HTR-8/SVneo (cell line): ENCODE measurements around the gene ANXA10.
"Not testable (repeated sequence)": the region's sequence is repeated elsewhere in the genome, so short reads cannot be mapped to it uniquely, and the experiment has no call there.

Experiments
- DNase-seq: peaks from one replicate; pipeline ENCODE4 v3.0.0; 2011; ENCODE audit warnings: low spot score, mixed read lengths; ENCODE audit not compliant: insufficient read length
- FAIRE-seq: peaks from 2 replicates; lab custom pipeline; 2011; peaks lifted over from hg19 to GRCh38; lab: Jason Lieb, UNC

Gene ANXA10

GRCh38 chr4:168212656-168213055 is 120.3 kb downstream of the ANXA10 start:
- FAIRE-seq: no peak

GRCh38 chr4:168213511-168213910 is 121.2 kb downstream of the ANXA10 start:
- DNase-seq, FAIRE-seq: not testable (repeated sequence)

More at GRCh38 chr4:168212656-168213055, 120.3 kb downstream of the ANXA10 start:
- DNase-seq: no peak

GRCh38 chr4:168218645-168219044 is 126.3 kb downstream of the ANXA10 start:
- no peak for FAIRE-seq
- peak; percentile 38 for DNase-seq

- no peak for DNase-seq
- no peak for FAIRE-seq
These were observed 128.6 kb downstream of the ANXA10 start for GRCh38 chr4:168220893-168221292.

GRCh38 chr4:168221301-168221700 is 129.0 kb downstream of the ANXA10 start:
- DNase-seq (no peak), FAIRE-seq (no peak)
